SU-DHL-6 (cell line): Measurements from ENCODE around the gene IGF2BP3.

Source experiments
- H2AFZ ChIP-seq: fragments of 200-600 bp; sonication (generic); 2 replicates; pipeline ENCODE4 v1.6.1; 2014; ENCODE audit warnings: low read depth, mild to moderate bottlenecking, moderate library complexity, mixed read lengths, antibody characterized with exemption, low read length; ENCODE audit not compliant: severe bottlenecking
- H3F3A ChIP-seq: fragments of 200-600 bp; shearing (Covaris generic); 2 replicates; pipeline ENCODE4 v1.6.0; 2016; ENCODE audit warnings: antibody characterized with exemption, mild to moderate bottlenecking; ENCODE audit not compliant: insufficient read depth
- H3K27ac ChIP-seq: fragments of 200-600 bp; sonication (generic); 2 replicates; pipeline ENCODE4 v1.5.1; 2016; ENCODE audit warnings: low read depth, mild to moderate bottlenecking, low read length, moderate library complexity, mixed read lengths
- H3K27me3 ChIP-seq: fragments of 200-600 bp; sonication (generic), shearing (Covaris generic); 2 replicates; pipeline ENCODE4 v1.6.0; 2014; ENCODE audit warnings: mild to moderate bottlenecking, low read length
- H3K36me3 ChIP-seq: fragments of 200-600 bp; sonication (generic); 2 replicates; pipeline ENCODE4 v1.6.1; 2014; ENCODE audit warnings: mild to moderate bottlenecking, low read length, mixed read lengths
- H3K4me2 ChIP-seq: fragments of 300-600, 200-600 bp; shearing (Covaris generic), sonication (generic); 2 replicates; pipeline ENCODE4 v1.6.0; 2014; ENCODE audit warnings: low read length, low read depth, mild to moderate bottlenecking; ENCODE audit not compliant: poor library complexity, severe bottlenecking
- H3K4me3 ChIP-seq: fragments of 200-600 bp; sonication (generic); 2 replicates; pipeline ENCODE4 v1.5.1; 2014; ENCODE audit warnings: antibody characterized with exemption, low read length, mild to moderate bottlenecking, mixed read lengths; ENCODE audit not compliant: insufficient read depth, poor library complexity, severe bottlenecking
- H3K79me2 ChIP-seq: fragments of 200-600 bp; sonication (generic); 2 replicates; pipeline ENCODE4 v1.6.1; 2014; ENCODE audit warnings: mild to moderate bottlenecking, low read length, moderate library complexity; ENCODE audit not compliant: insufficient read depth
- H3K9ac ChIP-seq: fragments of 200-600 bp; sonication (generic); 2 replicates; pipeline ENCODE4 v1.7.0; 2014; ENCODE audit warnings: mild to moderate bottlenecking, low read length
- H3K9me2 ChIP-seq: fragments of 200-600 bp; sonication (generic); replicated peaks from 2 replicates; pipeline ENCODE4 v1.6.1; 2014; ENCODE audit warnings: low read length; ENCODE audit not compliant: insufficient read depth
- H3K9me3 ChIP-seq: fragments of 200-600 bp; sonication (generic); 2 replicates; pipeline ENCODE4 v1.6.1; 2014; ENCODE audit warnings: low read length, mixed read lengths; ENCODE audit not compliant: insufficient read depth
- H4K20me1 ChIP-seq: fragments of 200-600 bp; sonication (generic); 2 replicates; pipeline ENCODE4 v1.6.1; 2014; ENCODE audit warnings: low read depth, mild to moderate bottlenecking, antibody characterized with exemption, low read length, moderate library complexity, mixed read lengths
- CTCF ChIP-seq: fragments of 200-600 bp; sonication (generic); IDR thresholded peaks from one replicate; pipeline ENCODE4 v1.5.1; 2017; ENCODE audit warnings: antibody characterized with exemption, mild to moderate bottlenecking, low read length, moderate library complexity; ENCODE audit not compliant: insufficient read depth, poor library complexity, severe bottlenecking
- EZH2phosphoT487 ChIP-seq: fragments of 200-600 bp; sonication (generic), shearing (Covaris generic); conservative IDR thresholded peaks from 2 replicates; pipeline ENCODE4 v1.6.1; 2018; ENCODE audit warnings: mild to moderate bottlenecking, antibody characterized with exemption, low read length, moderate library complexity, mixed read lengths

IGF2BP3 gene

GRCh38 chr7:23347682-23348180, 122.6 kb downstream of the IGF2BP3 start:
- H3K79me2 ChIP-seq = peaks cover 6% of the 10 kb centered on the region
- H4K20me1 ChIP-seq = no peaks in the 10 kb centered on the region
- TF ChIP-seq EZH2phosphoT487 = no peak
- TF ChIP-seq CTCF = no peak
- peaks cover 23% of the 10 kb centered on the region for H3F3A ChIP-seq
- no peak overlapping the region for H3K4me2 ChIP-seq
- no peaks in the 10 kb centered on the region for H3K9me3 ChIP-seq
- no peak overlapping the region for H3K4me3 ChIP-seq
- no peaks in the 10 kb centered on the region for H3K9me2 ChIP-seq
- no peak overlapping the region for H2AFZ ChIP-seq
- H3K27me3 ChIP-seq = no peaks in the 10 kb centered on the region
- no peak overlapping the region for H3K9ac ChIP-seq
- H3K27ac ChIP-seq = no peak overlapping the region
- peaks cover 83% of the 10 kb centered on the region for H3K36me3 ChIP-seq

- Histone ChIP-seq H3K79me2 (peaks cover 5% of the 10 kb centered on the region; the same call in 1 of the 2 replicates), H3K9me3 (no peaks in the 10 kb centered on the region), H3K27ac (no peak overlapping the region), H3K4me2 (no peak overlapping the region), H3K36me3 (peaks cover 89% of the 10 kb centered on the region), H2AFZ (no peak overlapping the region), H3K27me3 (no peaks in the 10 kb centered on the region), H4K20me1 (no peaks in the 10 kb centered on the region), H3F3A (peaks cover 27% of the 10 kb centered on the region), H3K9ac (no peak overlapping the region), H3K9me2 (no peaks in the 10 kb centered on the region), H3K4me3 (no peak overlapping the region)
- no peak for TF ChIP-seq EZH2phosphoT487
Measured at GRCh38 chr7:23347033-23347681, 123.1 kb downstream of the IGF2BP3 start.

GRCh38 chr7:23346316-23346715, 124.0 kb downstream of the IGF2BP3 start:
- no peak overlapping the region for H3K4me2 ChIP-seq

More at GRCh38 chr7:23346316-23346715, 124.0 kb downstream of the IGF2BP3 start:
- TF ChIP-seq EZH2phosphoT487 = no peak
- TF ChIP-seq CTCF = no peak
- no peaks in the 10 kb centered on the region for H3K9me2 ChIP-seq
- H3K27me3 ChIP-seq = no peaks in the 10 kb centered on the region
- peaks cover 89% of the 10 kb centered on the region for H3K36me3 ChIP-seq
- H3K9ac ChIP-seq = no peak overlapping the region
- no peaks in the 10 kb centered on the region for H4K20me1 ChIP-seq
- peaks cover 5% of the 10 kb centered on the region; the same call in 1 of the 2 replicates for H3K79me2 ChIP-seq
- peaks cover 27% of the 10 kb centered on the region for H3F3A ChIP-seq
- no peaks in the 10 kb centered on the region for H3K9me3 ChIP-seq
- H3K27ac ChIP-seq = no peak overlapping the region; the same call in 1 of the 2 replicates
- no peak overlapping the region for H3K4me3 ChIP-seq
- H2AFZ ChIP-seq = no peak overlapping the region
